K562 (cell line): ENCODE results near the gene HOXB5.

ENCODE experiments used
- MYC ChIP-seq, 2 experiments: fragments of 250-450 bp in 1 of 2; sonication (Bioruptor Pico) in 1 of 2; IDR thresholded peaks; 2 replicates each; pipeline versions ENCODE4 v1.5.1 to v1.6.1; 2012 to 2021; ENCODE audit warnings: low read depth in 2 of 2, borderline replicate concordance in 1 of 2, improper control_type of control experiment in 1 of 2, low read length in 1 of 2, mild to moderate bottlenecking in 1 of 2, moderate library complexity in 1 of 2
- NBN ChIP-seq: fragments of 450-650 bp; IDR thresholded peaks from 2 replicates; pipeline ENCODE4 v1.6.1; 2016; ENCODE audit warnings: low read depth, mild to moderate bottlenecking
- POLR2A ChIP-seq: fragments of 450-650 bp; conservative IDR thresholded peaks from 2 replicates; pipeline ENCODE4 v1.6.1; 2016
- POLR2AphosphoS5 ChIP-seq: IDR thresholded peaks from 2 replicates; pipeline ENCODE4 v1.6.1; 2011; ENCODE audit warnings: mild to moderate bottlenecking, low read depth, low read length, moderate library complexity; ENCODE audit not compliant: control insufficient read depth, insufficient read depth
- SIN3B ChIP-seq: fragments of 450-650 bp; IDR thresholded peaks from 2 replicates; pipeline ENCODE4 v1.6.1; 2017; ENCODE audit warnings: low read depth, mild to moderate bottlenecking, moderate library complexity
- TAF15 ChIP-seq: fragments of 200-400 bp; formaldehyde crosslinking; IDR thresholded peaks from 2 replicates; pipeline ENCODE4 v1.6.1; 2017; ENCODE audit warnings: mild to moderate bottlenecking, low read depth, low read length, moderate library complexity
- YBX1 ChIP-seq: fragments of 450-650 bp; IDR thresholded peaks from 2 replicates; pipeline ENCODE4 v1.7.1; 2016; ENCODE audit warnings: mild to moderate bottlenecking
- ZBTB49 ChIP-seq: sonication (generic); formaldehyde crosslinking; IDR thresholded peaks from 2 replicates; pipeline ENCODE4 v1.8.0; 2022; ENCODE audit warnings: missing genetic modification reagents, mild to moderate bottlenecking, borderline replicate concordance
- ZNF57 ChIP-seq: fragments of 450-650 bp; formaldehyde crosslinking; IDR thresholded peaks from 2 replicates; pipeline ENCODE4 v1.4.0; 2020; ENCODE audit warnings: mild to moderate bottlenecking, moderate library complexity
- TF ChIP-seq, protein P1 (sequence below), 3 experiments: IDR thresholded peaks in 2 of 3; conservative IDR thresholded peaks in 1 of 3; 2 replicates each; pipeline ENCODE4 v1.5.1; 2011 to 2012; ENCODE audit warnings: low read length in 3 of 3, mild to moderate bottlenecking in 3 of 3, control low read depth in 2 of 3, improper control_type of control experiment in 1 of 3, inconsistent platforms in 1 of 3, low read depth in 1 of 3, mixed read lengths in 1 of 3, moderate library complexity in 1 of 3; ENCODE audit not compliant: insufficient read depth in 2 of 3

GRCh38 chr17:48575066-48575582 lies 18.5 kb downstream of the HOXB5 start:
- TF ChIP-seq ZBTB49 = no peak
- no peak for TF ChIP-seq TAF15
- no peak for TF ChIP-seq YBX1
- no peak for TF ChIP-seq POLR2A
- TF ChIP-seq SIN3B = no peak
- no peak; the same call in 1 of the 2 replicates for TF ChIP-seq POLR2AphosphoS5
- TF ChIP-seq, protein P1, sequence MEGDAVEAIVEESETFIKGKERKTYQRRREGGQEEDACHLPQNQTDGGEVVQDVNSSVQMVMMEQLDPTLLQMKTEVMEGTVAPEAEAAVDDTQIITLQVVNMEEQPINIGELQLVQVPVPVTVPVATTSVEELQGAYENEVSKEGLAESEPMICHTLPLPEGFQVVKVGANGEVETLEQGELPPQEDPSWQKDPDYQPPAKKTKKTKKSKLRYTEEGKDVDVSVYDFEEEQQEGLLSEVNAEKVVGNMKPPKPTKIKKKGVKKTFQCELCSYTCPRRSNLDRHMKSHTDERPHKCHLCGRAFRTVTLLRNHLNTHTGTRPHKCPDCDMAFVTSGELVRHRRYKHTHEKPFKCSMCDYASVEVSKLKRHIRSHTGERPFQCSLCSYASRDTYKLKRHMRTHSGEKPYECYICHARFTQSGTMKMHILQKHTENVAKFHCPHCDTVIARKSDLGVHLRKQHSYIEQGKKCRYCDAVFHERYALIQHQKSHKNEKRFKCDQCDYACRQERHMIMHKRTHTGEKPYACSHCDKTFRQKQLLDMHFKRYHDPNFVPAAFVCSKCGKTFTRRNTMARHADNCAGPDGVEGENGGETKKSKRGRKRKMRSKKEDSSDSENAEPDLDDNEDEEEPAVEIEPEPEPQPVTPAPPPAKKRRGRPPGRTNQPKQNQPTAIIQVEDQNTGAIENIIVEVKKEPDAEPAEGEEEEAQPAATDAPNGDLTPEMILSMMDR (IDR thresholded peaks at IDR 0.05 in 2 of 3, conservative IDR thresholded peaks at IDR 0.05 in 1 of 3; ENCODE audit: insufficient read depth in 2 of 3, low read depth in 1 of 3, low read length in 3 of 3) = no peak
- no peak for TF ChIP-seq ZNF57 (CRISPR knock-in tag)
- no peak for TF ChIP-seq NBN
- no peak for TF ChIP-seq MYC (IDR thresholded peaks at IDR 0.05; ENCODE audit: low read depth, low read length)
- TF ChIP-seq MYC (CRISPR knock-in tag; IDR thresholded peaks at IDR 0.05; ENCODE audit: borderline replicate concordance, low read depth) = no peak
